ENCODE measurements around the gene CHST10. TPM values are rescaled to one million over a fixed set of nuclear protein-coding genes. Genes with fewer than 3 reads are reported as not detected.
"Not testable (repeated sequence)": the region's sequence is repeated elsewhere in the genome, so short reads cannot be mapped to it uniquely, and the experiment has no call there.

Gene CHST10
- total RNA-seq, 3 donors from 2014 or later (not counting 1 experiment from before 2014, with no cell fraction given): 11.1 to 15.3 (median 13.4) TPM

GRCh38 chr2:100359576-100359975 lies 57.9 kb downstream of the CHST10 start:
- peaks cover 24 to 45% of the 10 kb centered on the region in 2 donors for H3K27me3 Mint-ChIP-seq (ENCODE audit: low read depth in 2 of 2)

GRCh38 chr2:100358554-100358953 lies 58.9 kb downstream of the CHST10 start:
- Histone ChIP-seq H3K27me3 (ENCODE audit: control insufficient read depth, insufficient read depth, low read length) (no peaks in the 10 kb centered on the region), H3K4me1 (ENCODE audit: control insufficient read depth, insufficient read depth, low read length) (no peaks in the 10 kb centered on the region), H3K27ac (ENCODE audit: low read length) (no peak overlapping the region), H3K9me3 (ENCODE audit: control insufficient read depth, insufficient read depth, low read length) (peaks cover 10% of the 10 kb centered on the region), H3K4me3 (ENCODE audit: low read length) (no peak overlapping the region), H3K36me3 (ENCODE audit: control insufficient read depth, insufficient read depth, low read length) (no peaks in the 10 kb centered on the region)
- DNase-seq: no peak
- Mint-ChIP-seq H3K4me1 (no peaks in the 10 kb centered on the region), H3K4me3 (no peak overlapping the region), H3K36me3 (peaks cover 7% of the 10 kb centered on the region), H3K27me3 (ENCODE audit: low read depth in 2 of 2) (peaks cover 26 to 41% of the 10 kb centered on the region in 2 donors), H3K9me3 (peaks cover 2 to 8% of the 10 kb centered on the region in 2 donors), H3K27ac (no peak overlapping the region)
- no peak for ATAC-seq
- intact Hi-C loops (cut with micrococcal nuclease): no loop called here
- WGBS (ENCODE audit: insufficient coverage): 93% methylated on average over 2 of the region's 2 CpGs
- no peak for TF ChIP-seq CTCF (IDR thresholded peaks at IDR 0.05)

More at GRCh38 chr2:100359576-100359975, 57.9 kb downstream of the CHST10 start:
- ATAC-seq: no peak
- no peak for TF ChIP-seq CTCF (IDR thresholded peaks at IDR 0.05)
- Mint-ChIP-seq H3K9me3 (peaks cover 2 to 8% of the 10 kb centered on the region in 2 donors), H3K4me3 (no peak overlapping the region), H3K4me1 (no peaks in the 10 kb centered on the region), H3K36me3 (peaks cover 7% of the 10 kb centered on the region), H3K27ac (no peak overlapping the region)
- intact Hi-C loops (cut with micrococcal nuclease): no loop called here
- Histone ChIP-seq H3K9me3 (ENCODE audit: control insufficient read depth, insufficient read depth, low read length) (peaks cover 10% of the 10 kb centered on the region), H3K27ac (ENCODE audit: low read length) (no peak overlapping the region), H3K4me3 (ENCODE audit: low read length) (no peak overlapping the region), H3K36me3 (ENCODE audit: control insufficient read depth, insufficient read depth, low read length) (no peaks in the 10 kb centered on the region), H3K4me1 (ENCODE audit: control insufficient read depth, insufficient read depth, low read length) (no peaks in the 10 kb centered on the region), H3K27me3 (ENCODE audit: control insufficient read depth, insufficient read depth, low read length) (no peaks in the 10 kb centered on the region)
- DNase-seq: no peak

- Histone ChIP-seq H3K4me1 (ENCODE audit: control insufficient read depth, insufficient read depth, low read length) (no peaks in the 10 kb centered on the region), H3K4me3 (ENCODE audit: low read length) (no peak overlapping the region), H3K27me3 (ENCODE audit: control insufficient read depth, insufficient read depth, low read length) (no peaks in the 10 kb centered on the region), H3K27ac (ENCODE audit: low read length) (no peak overlapping the region), H3K9me3 (ENCODE audit: control insufficient read depth, insufficient read depth, low read length) (no peaks in the 10 kb centered on the region), H3K36me3 (ENCODE audit: control insufficient read depth, insufficient read depth, low read length) (no peaks in the 10 kb centered on the region)
- peaks cover 18 to 24% of the 10 kb centered on the region in 2 donors for H3K27me3 Mint-ChIP-seq (ENCODE audit: low read depth in 2 of 2)
- H3K36me3 Mint-ChIP-seq: no peaks in the 10 kb centered on the region
- no peak for ATAC-seq
- TF ChIP-seq CTCF (IDR thresholded peaks at IDR 0.05): no peak
- H3K4me1 Mint-ChIP-seq: no peaks in the 10 kb centered on the region
- WGBS (ENCODE audit: insufficient coverage): 95% methylated on average over 5 of the region's 7 CpGs
- no peak overlapping the region for H3K4me3 Mint-ChIP-seq
- H3K27ac Mint-ChIP-seq: no peak overlapping the region
- no peak for DNase-seq
- intact Hi-C loops (cut with micrococcal nuclease): no loop called here
- no peaks in the 10 kb centered on the region for H3K9me3 Mint-ChIP-seq
Measured at GRCh38 chr2:100352521-100352920, 64.9 kb downstream of the CHST10 start.

GRCh38 chr2:100350661-100351185 lies 66.7 kb downstream of the CHST10 start:
- Mint-ChIP-seq H3K4me1 (no peaks in the 10 kb centered on the region), H3K4me3 (no peak overlapping the region), H3K27ac (no peak overlapping the region), H3K9me3 (no peaks in the 10 kb centered on the region), H3K27me3 (ENCODE audit: low read depth in 2 of 2) (peaks cover 16 to 21% of the 10 kb centered on the region in 2 donors), H3K36me3 (no peaks in the 10 kb centered on the region)
- no peaks in the 10 kb centered on the region for H3K4me1 ChIP-seq (ENCODE audit: control insufficient read depth, insufficient read depth, low read length)
- 78% methylated on average over 13 of the region's 13 CpGs for WGBS (ENCODE audit: insufficient coverage)
- no peak overlapping the region for H3K4me3 ChIP-seq (ENCODE audit: low read length)
- no peaks in the 10 kb centered on the region for H3K36me3 ChIP-seq (ENCODE audit: control insufficient read depth, insufficient read depth, low read length)
- H3K27me3 ChIP-seq (ENCODE audit: control insufficient read depth, insufficient read depth, low read length): no peaks in the 10 kb centered on the region
- no peak overlapping the region for H3K27ac ChIP-seq (ENCODE audit: low read length)
- no peak for TF ChIP-seq CTCF (IDR thresholded peaks at IDR 0.05)
- DNase-seq (no peak), ATAC-seq (no peak)
- H3K9me3 ChIP-seq (ENCODE audit: control insufficient read depth, insufficient read depth, low read length): no peaks in the 10 kb centered on the region
- intact Hi-C loops (cut with micrococcal nuclease): no loop called here

GRCh38 chr2:100345144-100345543 lies 72.3 kb downstream of the CHST10 start:
- H3K27ac ChIP-seq (ENCODE audit: low read length); H3K36me3 Mint-ChIP-seq; H3K27me3 ChIP-seq (ENCODE audit: control insufficient read depth, insufficient read depth, low read length); H3K4me1 ChIP-seq (ENCODE audit: control insufficient read depth, insufficient read depth, low read length); H3K4me3 Mint-ChIP-seq; H3K27ac Mint-ChIP-seq; H3K9me3 Mint-ChIP-seq; H3K9me3 ChIP-seq (ENCODE audit: control insufficient read depth, insufficient read depth, low read length); ATAC-seq; H3K4me3 ChIP-seq (ENCODE audit: low read length); H3K36me3 ChIP-seq (ENCODE audit: control insufficient read depth, insufficient read depth, low read length); DNase-seq; H3K4me1 Mint-ChIP-seq; intact Hi-C loops (cut with micrococcal nuclease): not testable (repeated sequence)
- WGBS (ENCODE audit: insufficient coverage): 20% methylated on average over 1 of the region's 1 CpG
- peaks cover 29 to 60% of the 10 kb centered on the region in 2 donors for H3K27me3 Mint-ChIP-seq (ENCODE audit: low read depth in 2 of 2)
